Suppressor macrophage treated with lipopolysaccharide for 1 hour (primary cell): ENCODE results near the gene PRR5L.

Experiments
- DNase-seq, 3 donors: peaks; one replicate each; pipeline ENCODE4 v3.0.0-alpha.2; 2020 to 2022

PRR5L gene

GRCh38 chr11:36380296-36381014, 84.4 kb downstream of the PRR5L start:
- DNase-seq, result peak in 2 of 3 donors; percentile 52 to 63

- peak in 2 of 3 donors; percentile 17 to 38 for DNase-seq
Observed at GRCh38 chr11:36381015-36381360, 84.9 kb downstream of the PRR5L start.

- no peak for DNase-seq
Observed at GRCh38 chr11:36383195-36383594, 87.1 kb downstream of the PRR5L start.

GRCh38 chr11:36385121-36385970, 89.3 kb downstream of the PRR5L start:
- DNase-seq, result no peak

GRCh38 chr11:36386411-36386810, 90.3 kb downstream of the PRR5L start:
- no peak for DNase-seq

- peak; percentile 45 to 80 (median 66) for DNase-seq
Observed at GRCh38 chr11:36388071-36388470, 92.0 kb downstream of the PRR5L start.

- DNase-seq, result no peak
Observed at GRCh38 chr11:36388951-36389350, 92.9 kb downstream of the PRR5L start.

GRCh38 chr11:36389811-36390210, 93.7 kb downstream of the PRR5L start:
- DNase-seq, result no peak

GRCh38 chr11:36390963-36391471, 94.9 kb downstream of the PRR5L start:
- peak; percentile 84 to 97 (median 87) for DNase-seq

GRCh38 chr11:36392196-36392595, 96.1 kb downstream of the PRR5L start:
- peak in 2 of 3 donors; percentile 21 to 38 for DNase-seq

- no peak for DNase-seq
Observed at GRCh38 chr11:36394056-36394455, 98.0 kb downstream of the PRR5L start.

GRCh38 chr11:36394926-36395325, 98.8 kb downstream of the PRR5L start:
- DNase-seq, result peak in 2 of 3 donors; percentile 34 to 69

GRCh38 chr11:36395978-36396736, 100.1 kb downstream of the PRR5L start:
- no peak for DNase-seq

GRCh38 chr11:36398231-36398953, 102.3 kb downstream of the PRR5L start:
- DNase-seq, result no peak

GRCh38 chr11:36399236-36399635, 103.1 kb downstream of the PRR5L start:
- no peak for DNase-seq

- no peak for DNase-seq
Observed at GRCh38 chr11:36399745-36400144, 103.7 kb downstream of the PRR5L start.

GRCh38 chr11:36400766-36401455, 104.8 kb downstream of the PRR5L start:
- DNase-seq, result no peak

GRCh38 chr11:36402568-36403170, 106.6 kb downstream of the PRR5L start:
- DNase-seq, result no peak

GRCh38 chr11:36403661-36404060, 107.6 kb downstream of the PRR5L start:
- DNase-seq, result no peak

GRCh38 chr11:36404831-36405230, 108.7 kb downstream of the PRR5L start:
- DNase-seq, result no peak
